GM23248 (cell line): ENCODE data around the gene RABGAP1L.

Experiments used
- EZH2 ChIP-seq: fragments of 200-600 bp; sonication (generic); IDR thresholded peaks from 2 replicates; pipeline ENCODE4 v1.6.1; 2018; ENCODE audit warnings: antibody characterized with exemption, mild to moderate bottlenecking; ENCODE audit not compliant: insufficient read depth, poor library complexity, severe bottlenecking
- EZH2phosphoT487 ChIP-seq: fragments of 200-600 bp; sonication (generic); IDR thresholded peaks from 2 replicates; pipeline ENCODE4 v1.6.1; 2018; ENCODE audit warnings: antibody characterized with exemption, moderate library complexity, mild to moderate bottlenecking, low read depth; ENCODE audit not compliant: insufficient read depth

- TF ChIP-seq EZH2 (no peak), EZH2phosphoT487 (no peak)
Observed at GRCh38 chr1:174415506-174415905, 256.2 kb downstream of the RABGAP1L start.
